Measurements from ENCODE around the gene CHRNA4. TPM values are rescaled to one million over a fixed set of nuclear protein-coding genes. Genes with fewer than 3 reads are reported as not detected.

Gene CHRNA4
- total and polyA plus RNA-seq, 2 of the 13 experiments (the other 11 are each of a cell fraction or from before 2014, with no cell fraction given), result not detected

GRCh38 chr20:63325021-63325471 lies 36.1 kb downstream of the CHRNA4 start:
- Histone ChIP-seq H3K9me3 (ENCODE audit: low read length) (no peaks in the 10 kb centered on the region), H3K4me1 (ENCODE audit: insufficient read depth, low read length) (no peaks in the 10 kb centered on the region), H4K20me1 (ENCODE audit: insufficient read depth, low read length) (no peaks in the 10 kb centered on the region; the same call in 1 of the 2 replicates), H3K36me3 (replicated peaks in 1 of 2; ENCODE audit: control insufficient read depth in 1 of 2, insufficient read depth in 2 of 2, low read length in 2 of 2) (no peaks in the 10 kb centered on the region), H3K9ac (ENCODE audit: insufficient read depth, low read depth, low read length) (no peak overlapping the region), H2AFZ (ENCODE audit: low read length) (no peak overlapping the region), H3K27me3 (ENCODE audit: control insufficient read depth in 1 of 2, insufficient read depth in 2 of 2, low read length in 2 of 2) (peaks cover 8 to 25% of the 10 kb centered on the region in 2 experiments), H3K4me2 (ENCODE audit: low read depth, low read length) (no peak overlapping the region), H3K79me2 (ENCODE audit: insufficient read depth, low read length) (no peaks in the 10 kb centered on the region), H3K27ac (ENCODE audit: extremely low read length, insufficient read depth, low read length) (no peak overlapping the region), H3K4me3 (replicated peaks in 1 of 3; ENCODE audit: insufficient read depth in 1 of 3, low read depth in 2 of 3, low read length in 3 of 3) (no peak overlapping the region)
- in situ Hi-C loops (cut with HindIII; ENCODE audit: extremely low pct_ligation_motif_present, low pct_unique_long_range_greater_than_20kb) (no loop called here), intact Hi-C loops (cut with micrococcal nuclease; ENCODE audit: unreplicated experiment) (no loop called here)
- ChIA-PET POLR2A (no interaction called here), CTCF (ENCODE audit: low intra/inter-chr PET ratio, low total read pairs) (no interaction called here)
- TF ChIP-seq ELF4 (CRISPR knock-in tag; IDR thresholded peaks at IDR 0.05; ENCODE audit: borderline replicate concordance) (no peak), THAP7 (CRISPR knock-in tag; IDR thresholded peaks at IDR 0.05) (no peak), CCDC6 (CRISPR knock-in tag; IDR thresholded peaks at IDR 0.05) (no peak), ZNF142 (CRISPR knock-in tag; IDR thresholded peaks at IDR 0.05) (no peak), GPBP1L1 (CRISPR knock-in tag; IDR thresholded peaks at IDR 0.05) (no peak), GATAD2A (CRISPR knock-in tag; IDR thresholded peaks at IDR 0.05) (no peak), RBM39 (IDR thresholded peaks at IDR 0.05; ENCODE audit: low read depth, low read length, poor library complexity, severe bottlenecking) (no peak), TBX2 (CRISPR knock-in tag; IDR thresholded peaks at IDR 0.05; ENCODE audit: borderline replicate concordance) (no peak), ZNF501 (CRISPR knock-in tag; IDR thresholded peaks at IDR 0.05) (no peak), ZNF446 (CRISPR knock-in tag; IDR thresholded peaks at IDR 0.05) (no peak), HDAC6 (IDR thresholded peaks at IDR 0.05; ENCODE audit: low read depth, low read length) (no peak), ZNF121 (CRISPR knock-in tag; IDR thresholded peaks at IDR 0.05) (no peak), KLF9 (CRISPR knock-in tag; IDR thresholded peaks at IDR 0.05; ENCODE audit: low read depth) (no peak), FOXC1 (CRISPR knock-in tag; IDR thresholded peaks at IDR 0.05; ENCODE audit: borderline replicate concordance) (no peak), ZNF768 (CRISPR knock-in tag; IDR thresholded peaks at IDR 0.05) (no peak), TEAD2 (CRISPR knock-in tag; IDR thresholded peaks at IDR 0.05) (no peak)
- no peak for DNase-seq (ENCODE audit: low spot score)
- no peak for ATAC-seq
- 8% methylated on average over 7 of the region's 10 CpGs for WGBS (ENCODE audit: low lambda C conversion rate)
- no TSS peak for BruUV-seq (replicated peaks)
- FAIRE-seq, result no peak
